ENCODE results near the gene SRSF3. TPM values are rescaled to one million over a fixed set of nuclear protein-coding genes. Genes with fewer than 3 reads are reported as not detected.

SRSF3 gene
- total RNA-seq, 1 experiment from 2014 or later = 954 TPM

DNA sequence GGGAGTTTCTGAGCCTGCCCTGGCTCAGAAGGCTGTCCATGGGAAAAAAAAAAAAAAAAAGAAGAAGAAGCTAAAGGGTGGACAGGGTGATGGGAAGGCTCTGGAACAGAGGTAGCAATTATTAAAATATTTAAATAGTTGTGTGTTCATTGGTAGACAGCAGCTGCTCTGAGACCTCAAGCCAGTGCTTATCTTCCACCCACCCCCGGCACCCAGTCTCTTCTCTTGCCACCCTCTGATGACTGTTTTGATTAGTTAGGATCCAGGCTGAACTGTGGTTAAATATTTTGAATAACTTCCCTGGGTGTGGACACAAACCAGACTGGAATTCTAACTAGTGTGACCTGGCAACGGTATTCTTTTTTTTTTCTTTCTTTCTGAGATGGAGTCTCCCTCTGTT, 16.9 kb upstream of the SRSF3 start:
- H3K4me2 ChIP-seq (ENCODE audit: insufficient read depth, insufficient read length, low read length) = no peak overlapping the region
- H3K4ac ChIP-seq (ENCODE audit: low read depth, low read length) = no peak overlapping the region
- no peak overlapping the region for H3K56ac ChIP-seq (ENCODE audit: insufficient read length, low read depth, low read length)
- no peaks in the 10 kb centered on the region for H3K79me2 ChIP-seq (ENCODE audit: insufficient read depth, low read length)
- H4K5ac ChIP-seq (ENCODE audit: insufficient read length, low read depth, low read length) = no peak overlapping the region
- no peak overlapping the region for H3K9ac ChIP-seq (ENCODE audit: extremely low read depth, insufficient read length, low read length)
- H3T11ph ChIP-seq (ENCODE audit: low read length) = no peak overlapping the region
- no peak overlapping the region for H3K14ac ChIP-seq (ENCODE audit: insufficient read depth, low read length)
- H4K91ac ChIP-seq (ENCODE audit: insufficient read length, low read depth, low read length) = no peak overlapping the region
- H3K23ac ChIP-seq (ENCODE audit: insufficient read length, low read depth, low read length) = no peak overlapping the region
- H3K9me3 ChIP-seq (ENCODE audit: control insufficient read depth, low read depth, low read length) = no peaks in the 10 kb centered on the region
- no peaks in the 10 kb centered on the region for H3K23me2 ChIP-seq (ENCODE audit: insufficient read length, low read depth, low read length, poor library complexity, severe bottlenecking)
- H4K8ac ChIP-seq (replicated peaks; ENCODE audit: insufficient read length, low read depth, low read length) = no peak overlapping the region
- Mint-ChIP-seq H3K9me3 (peaks cover 0 to 2% of the 10 kb centered on the region in 2 experiments; a peak in 1 of 5 replicates), H3K36me3 (ENCODE audit: insufficient read depth in 1 of 3, low read depth in 3 of 3) (no peaks in the 10 kb centered on the region), H3K27ac (no peak overlapping the region; a peak in 1 of 7 replicates), H3K27me3 (ENCODE audit: low read depth) (no peaks in the 10 kb centered on the region; the same call in 1 of the 2 replicates), H3K4me1 (peaks cover 6 to 8% of the 10 kb centered on the region in 2 experiments), H3K4me3 (no peak overlapping the region)
- H2BK5ac ChIP-seq (ENCODE audit: insufficient read length, low read length) = no peak overlapping the region
- H3K79me1 ChIP-seq (ENCODE audit: insufficient read depth, low read depth, low read length, poor library complexity, severe bottlenecking) = no peaks in the 10 kb centered on the region
- H3K27ac ChIP-seq (ENCODE audit: insufficient read length, low read depth, low read length) = no peak overlapping the region
- TF ChIP-seq, protein P1, sequence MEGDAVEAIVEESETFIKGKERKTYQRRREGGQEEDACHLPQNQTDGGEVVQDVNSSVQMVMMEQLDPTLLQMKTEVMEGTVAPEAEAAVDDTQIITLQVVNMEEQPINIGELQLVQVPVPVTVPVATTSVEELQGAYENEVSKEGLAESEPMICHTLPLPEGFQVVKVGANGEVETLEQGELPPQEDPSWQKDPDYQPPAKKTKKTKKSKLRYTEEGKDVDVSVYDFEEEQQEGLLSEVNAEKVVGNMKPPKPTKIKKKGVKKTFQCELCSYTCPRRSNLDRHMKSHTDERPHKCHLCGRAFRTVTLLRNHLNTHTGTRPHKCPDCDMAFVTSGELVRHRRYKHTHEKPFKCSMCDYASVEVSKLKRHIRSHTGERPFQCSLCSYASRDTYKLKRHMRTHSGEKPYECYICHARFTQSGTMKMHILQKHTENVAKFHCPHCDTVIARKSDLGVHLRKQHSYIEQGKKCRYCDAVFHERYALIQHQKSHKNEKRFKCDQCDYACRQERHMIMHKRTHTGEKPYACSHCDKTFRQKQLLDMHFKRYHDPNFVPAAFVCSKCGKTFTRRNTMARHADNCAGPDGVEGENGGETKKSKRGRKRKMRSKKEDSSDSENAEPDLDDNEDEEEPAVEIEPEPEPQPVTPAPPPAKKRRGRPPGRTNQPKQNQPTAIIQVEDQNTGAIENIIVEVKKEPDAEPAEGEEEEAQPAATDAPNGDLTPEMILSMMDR (conservative IDR thresholded peaks at IDR 0.05) = no peak
- no CpG with 5 or more reads among the region's 2 CpGs for WGBS (ENCODE audit: extremely low coverage, insufficient read length, low lambda C conversion rate)
- H2BK15ac ChIP-seq (ENCODE audit: low read depth, low read length) = no peak overlapping the region
- H2BK20ac ChIP-seq (ENCODE audit: low read depth, low read length, poor library complexity, severe bottlenecking) = no peak overlapping the region
- H2AK5ac ChIP-seq (ENCODE audit: insufficient read length, low read length) = no peak overlapping the region
- H2AFZ ChIP-seq (ENCODE audit: low read length) = no peak overlapping the region
- H3K18ac ChIP-seq (ENCODE audit: insufficient read length, low read depth, low read length) = no peak overlapping the region
- no peak overlapping the region for H2BK12ac ChIP-seq (ENCODE audit: insufficient read length, low read depth, low read length)
- no peaks in the 10 kb centered on the region for H3K27me3 ChIP-seq (ENCODE audit: insufficient read depth, low read length)
- no peak for DNase-seq
- H4K20me1 ChIP-seq (ENCODE audit: control insufficient read depth, insufficient read depth, insufficient read length) = no peaks in the 10 kb centered on the region
- no peaks in the 10 kb centered on the region for H3K4me1 ChIP-seq (ENCODE audit: insufficient read depth, low read length)
- no peak overlapping the region for H2BK120ac ChIP-seq (ENCODE audit: low read depth, low read length, poor library complexity, severe bottlenecking)
